Measurements from ENCODE around the gene MEAF6. TPM values are rescaled to one million over a fixed set of nuclear protein-coding genes. Genes with fewer than 3 reads are reported as not detected.

The MEAF6 gene
- total RNA-seq, 1 donor from 2014 or later: 79.9 TPM

- Mint-ChIP-seq H3K27me3 (peaks cover 15% of the 10 kb centered on the region), H3K27ac (no peak overlapping the region), H3K4me3 (no peak overlapping the region), H3K4me1 (ENCODE audit: unreplicated experiment) (peaks cover 4% of the 10 kb centered on the region), H3K9me3 (no peaks in the 10 kb centered on the region), H3K36me3 (no peaks in the 10 kb centered on the region)
- no peak for TF ChIP-seq CTCF (conservative IDR thresholded peaks at IDR 0.05)
- DNase-seq (ENCODE audit: extremely low spot score, unreplicated experiment): no peak
Measured at GRCh38 chr1:37458551-37458950, 56.0 kb downstream of the MEAF6 start.

GRCh38 chr1:37456614-37457013 lies 58.0 kb downstream of the MEAF6 start:
- H3K4me1 Mint-ChIP-seq (ENCODE audit: unreplicated experiment): peaks cover 4% of the 10 kb centered on the region
- no peaks in the 10 kb centered on the region for H3K36me3 Mint-ChIP-seq
- no peak overlapping the region for H3K4me3 Mint-ChIP-seq
- no peak for DNase-seq (ENCODE audit: extremely low spot score, unreplicated experiment)
- peaks cover 15% of the 10 kb centered on the region for H3K27me3 Mint-ChIP-seq
- no peaks in the 10 kb centered on the region for H3K9me3 Mint-ChIP-seq
- H3K27ac Mint-ChIP-seq: no peak overlapping the region
- no peak for TF ChIP-seq CTCF (conservative IDR thresholded peaks at IDR 0.05)

GRCh38 chr1:37455516-37455915 lies 59.0 kb downstream of the MEAF6 start:
- Mint-ChIP-seq H3K36me3 (no peaks in the 10 kb centered on the region), H3K4me1 (ENCODE audit: unreplicated experiment) (peaks cover 4% of the 10 kb centered on the region), H3K9me3 (no peaks in the 10 kb centered on the region), H3K4me3 (no peak overlapping the region), H3K27ac (peak overlapping the region; percentile 10), H3K27me3 (peaks cover 15% of the 10 kb centered on the region)
- TF ChIP-seq CTCF (conservative IDR thresholded peaks at IDR 0.05): no peak
- DNase-seq (ENCODE audit: extremely low spot score, unreplicated experiment): no peak

GRCh38 chr1:37453647-37454046 lies 60.9 kb downstream of the MEAF6 start:
- no peak for DNase-seq (ENCODE audit: extremely low spot score, unreplicated experiment)
- peaks cover 23% of the 10 kb centered on the region for H3K27me3 Mint-ChIP-seq
- no peaks in the 10 kb centered on the region for H3K9me3 Mint-ChIP-seq
- H3K27ac Mint-ChIP-seq: no peak overlapping the region
- no peak overlapping the region for H3K4me3 Mint-ChIP-seq
- H3K4me1 Mint-ChIP-seq (ENCODE audit: unreplicated experiment): peaks cover 4% of the 10 kb centered on the region
- no peaks in the 10 kb centered on the region for H3K36me3 Mint-ChIP-seq
- no peak for TF ChIP-seq CTCF (conservative IDR thresholded peaks at IDR 0.05)

- no peak overlapping the region for H3K27ac Mint-ChIP-seq
- no peak for DNase-seq (ENCODE audit: extremely low spot score, unreplicated experiment)
- peaks cover 25% of the 10 kb centered on the region for H3K27me3 Mint-ChIP-seq
- H3K9me3 Mint-ChIP-seq: no peaks in the 10 kb centered on the region
- no peak for TF ChIP-seq CTCF (conservative IDR thresholded peaks at IDR 0.05)
- H3K4me3 Mint-ChIP-seq: no peak overlapping the region
- H3K36me3 Mint-ChIP-seq: no peaks in the 10 kb centered on the region
- H3K4me1 Mint-ChIP-seq (ENCODE audit: unreplicated experiment): peaks cover 4% of the 10 kb centered on the region
Measured at GRCh38 chr1:37452416-37452815, 62.1 kb downstream of the MEAF6 start.

- Mint-ChIP-seq H3K9me3 (no peaks in the 10 kb centered on the region), H3K4me3 (no peak overlapping the region), H3K4me1 (ENCODE audit: unreplicated experiment) (peaks cover 2% of the 10 kb centered on the region), H3K36me3 (no peaks in the 10 kb centered on the region), H3K27ac (no peak overlapping the region), H3K27me3 (peaks cover 31% of the 10 kb centered on the region)
- DNase-seq (ENCODE audit: extremely low spot score, unreplicated experiment): no peak
- TF ChIP-seq CTCF (conservative IDR thresholded peaks at IDR 0.05): no peak
Measured at GRCh38 chr1:37449936-37450335, 64.6 kb downstream of the MEAF6 start.
